Bronchial epithelial cell (primary cell): ENCODE data around the gene SIGLEC5. TPM values are rescaled to one million over a fixed set of nuclear protein-coding genes. Genes with fewer than 3 reads are reported as not detected.

Experiments
- DNase-seq: peaks from one replicate; pipeline ENCODE4 v3.0.0-alpha.2; 2010; ENCODE audit warnings: low read depth
- FAIRE-seq: peaks from 2 replicates; lab custom pipeline; 2011; peaks lifted over from hg19 to GRCh38; lab: Jason Lieb, UNC
- H3K27me3 ChIP-seq: 2 replicates; pipeline ENCODE4 v1.5.1; 2011; ENCODE audit warnings: low read length; ENCODE audit not compliant: control insufficient read depth, insufficient read depth
- H3K36me3 ChIP-seq: 2 replicates; pipeline ENCODE4 v1.5.1; 2011; ENCODE audit warnings: low read length; ENCODE audit not compliant: control insufficient read depth, insufficient read depth
- H3K4me3 ChIP-seq: 2 replicates; pipeline ENCODE4 v1.5.1; 2011; ENCODE audit warnings: mild to moderate bottlenecking, low read depth, low read length, control low read depth
- CTCF ChIP-seq: IDR thresholded peaks from 2 replicates; pipeline ENCODE4 v1.5.1; 2011; ENCODE audit warnings: mild to moderate bottlenecking, moderate library complexity, low read length, control low read depth, inconsistent platforms; ENCODE audit not compliant: insufficient read depth, severe bottlenecking
- total RNA-seq: library from RNA; depleted of rRNA; stranded (reverse); fragments of >200 nt; gene quantifications from 2 replicates; pipeline ENCODE4 v1.2.1, GENCODE V29; 2014

The SIGLEC5 gene
- total RNA-seq, 1 donor from 2014 or later: not detected

DNA sequence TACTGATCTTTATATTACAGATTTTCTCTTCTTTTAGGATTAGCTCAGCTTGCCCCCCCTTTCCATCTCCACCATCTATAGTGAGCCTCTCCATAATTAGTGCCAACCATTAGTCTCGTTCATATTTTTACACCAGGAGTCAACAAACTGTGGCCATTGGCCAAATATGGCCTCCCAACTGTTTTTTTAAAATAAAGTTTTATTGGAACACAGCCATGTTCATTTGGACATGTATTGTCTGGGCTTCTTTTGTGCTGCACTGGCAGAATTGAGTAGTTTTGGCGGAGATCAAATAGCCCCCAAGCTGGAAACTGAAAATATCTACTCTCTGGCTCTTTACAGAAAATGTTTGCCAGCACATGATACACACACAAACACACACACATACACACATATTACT, 40.7 kb downstream of the SIGLEC5 start:
- H3K36me3 ChIP-seq: peaks cover 6% of the 10 kb centered on the region
- FAIRE-seq: no peak
- H3K27me3 ChIP-seq: no peaks in the 10 kb centered on the region
- TF ChIP-seq CTCF: no peak
- no peak for DNase-seq
- no peak overlapping the region for H3K4me3 ChIP-seq

DNA sequence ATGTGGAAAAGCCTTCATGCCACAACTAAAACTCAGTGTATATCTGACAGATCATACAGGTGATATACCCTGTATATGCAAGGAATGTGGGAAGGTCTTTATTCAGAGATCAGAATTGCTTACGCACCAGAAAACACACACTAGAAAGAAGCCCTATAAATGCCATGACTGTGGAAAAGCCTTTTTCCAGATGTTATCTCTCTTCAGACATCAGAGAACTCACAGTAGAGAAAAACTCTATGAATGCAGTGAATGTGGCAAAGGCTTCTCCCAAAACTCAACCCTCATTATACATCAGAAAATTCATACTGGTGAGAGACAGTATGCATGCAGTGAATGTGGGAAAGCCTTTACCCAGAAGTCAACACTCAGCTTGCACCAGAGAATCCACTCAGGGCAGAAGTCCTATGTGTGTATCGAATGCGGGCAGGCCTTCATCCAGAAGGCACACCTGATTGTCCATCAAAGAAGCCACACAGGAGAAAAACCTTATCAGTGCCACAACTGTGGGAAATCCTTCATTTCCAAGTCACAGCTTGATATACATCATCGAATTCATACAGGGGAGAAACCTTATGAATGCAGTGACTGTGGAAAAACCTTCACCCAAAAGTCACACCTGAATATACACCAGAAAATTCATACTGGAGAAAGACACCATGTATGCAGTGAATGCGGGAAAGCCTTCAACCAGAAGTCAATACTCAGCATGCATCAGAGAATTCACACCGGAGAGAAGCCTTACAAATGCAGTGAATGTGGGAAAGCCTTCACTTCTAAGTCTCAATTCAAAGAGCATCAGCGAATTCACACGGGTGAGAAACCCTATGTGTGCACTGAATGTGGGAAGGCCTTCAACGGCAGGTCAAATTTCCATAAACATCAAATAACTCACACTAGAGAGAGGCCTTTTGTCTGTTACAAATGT, 42.7 kb downstream of the SIGLEC5 start:
- Histone ChIP-seq H3K4me3 (no peak overlapping the region), H3K27me3 (no peaks in the 10 kb centered on the region), H3K36me3 (peaks cover 6% of the 10 kb centered on the region)
- DNase-seq (no peak), FAIRE-seq (no peak)
- no peak for TF ChIP-seq CTCF

- H3K4me3 ChIP-seq: no peak overlapping the region
- no peak for DNase-seq
- FAIRE-seq: no peak
- no peaks in the 10 kb centered on the region for H3K27me3 ChIP-seq
- peaks cover 7% of the 10 kb centered on the region for H3K36me3 ChIP-seq
- no peak for TF ChIP-seq CTCF
Measured at GRCh38 chr19:51586799-51587198, 43.4 kb downstream of the SIGLEC5 start.

GRCh38 chr19:51586103-51586728, 44.0 kb downstream of the SIGLEC5 start:
- no peaks in the 10 kb centered on the region for H3K27me3 ChIP-seq
- TF ChIP-seq CTCF: no peak
- no peak overlapping the region for H3K4me3 ChIP-seq
- no peak for DNase-seq
- peak; percentile 64 for FAIRE-seq
- peaks cover 9% of the 10 kb centered on the region for H3K36me3 ChIP-seq

- Histone ChIP-seq H3K36me3 (peaks cover 8% of the 10 kb centered on the region), H3K27me3 (no peaks in the 10 kb centered on the region)
- no peak for FAIRE-seq
Measured at GRCh38 chr19:51576850-51577249, 53.4 kb downstream of the SIGLEC5 start.

More at GRCh38 chr19:51576850-51577249, 53.4 kb downstream of the SIGLEC5 start:
- TF ChIP-seq CTCF: no peak
- no peak overlapping the region for H3K4me3 ChIP-seq
- DNase-seq: no peak
